HL-60 (cell line): ENCODE results near the gene ATP8B4.

Experiments used
- CTCF ChIP-seq: IDR thresholded peaks from one replicate; pipeline ENCODE4 v1.5.1; 2011; ENCODE audit warnings: low read length, control low read depth, inconsistent platforms; ENCODE audit not compliant: insufficient read depth
- POLR2AphosphoS5 ChIP-seq: IDR thresholded peaks from 2 replicates; pipeline ENCODE4 v1.6.1; 2012; ENCODE audit warnings: low read depth
- SPI1 ChIP-seq: IDR thresholded peaks from 2 replicates; pipeline ENCODE4 v1.6.1; 2012; ENCODE audit warnings: low read depth, mild to moderate bottlenecking, borderline replicate concordance
- TF ChIP-seq, protein P1 (sequence below): IDR thresholded peaks from 2 replicates; pipeline ENCODE4 v1.6.1; 2012; ENCODE audit warnings: low read depth; ENCODE audit not compliant: insufficient replicate concordance

- TF ChIP-seq CTCF (peak; percentile 7), POLR2AphosphoS5 (no peak; the same call in none of the 2 replicates), SPI1 (no peak)
- TF ChIP-seq, protein P1, sequence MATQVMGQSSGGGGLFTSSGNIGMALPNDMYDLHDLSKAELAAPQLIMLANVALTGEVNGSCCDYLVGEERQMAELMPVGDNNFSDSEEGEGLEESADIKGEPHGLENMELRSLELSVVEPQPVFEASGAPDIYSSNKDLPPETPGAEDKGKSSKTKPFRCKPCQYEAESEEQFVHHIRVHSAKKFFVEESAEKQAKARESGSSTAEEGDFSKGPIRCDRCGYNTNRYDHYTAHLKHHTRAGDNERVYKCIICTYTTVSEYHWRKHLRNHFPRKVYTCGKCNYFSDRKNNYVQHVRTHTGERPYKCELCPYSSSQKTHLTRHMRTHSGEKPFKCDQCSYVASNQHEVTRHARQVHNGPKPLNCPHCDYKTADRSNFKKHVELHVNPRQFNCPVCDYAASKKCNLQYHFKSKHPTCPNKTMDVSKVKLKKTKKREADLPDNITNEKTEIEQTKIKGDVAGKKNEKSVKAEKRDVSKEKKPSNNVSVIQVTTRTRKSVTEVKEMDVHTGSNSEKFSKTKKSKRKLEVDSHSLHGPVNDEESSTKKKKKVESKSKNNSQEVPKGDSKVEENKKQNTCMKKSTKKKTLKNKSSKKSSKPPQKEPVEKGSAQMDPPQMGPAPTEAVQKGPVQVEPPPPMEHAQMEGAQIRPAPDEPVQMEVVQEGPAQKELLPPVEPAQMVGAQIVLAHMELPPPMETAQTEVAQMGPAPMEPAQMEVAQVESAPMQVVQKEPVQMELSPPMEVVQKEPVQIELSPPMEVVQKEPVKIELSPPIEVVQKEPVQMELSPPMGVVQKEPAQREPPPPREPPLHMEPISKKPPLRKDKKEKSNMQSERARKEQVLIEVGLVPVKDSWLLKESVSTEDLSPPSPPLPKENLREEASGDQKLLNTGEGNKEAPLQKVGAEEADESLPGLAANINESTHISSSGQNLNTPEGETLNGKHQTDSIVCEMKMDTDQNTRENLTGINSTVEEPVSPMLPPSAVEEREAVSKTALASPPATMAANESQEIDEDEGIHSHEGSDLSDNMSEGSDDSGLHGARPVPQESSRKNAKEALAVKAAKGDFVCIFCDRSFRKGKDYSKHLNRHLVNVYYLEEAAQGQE: no peak
These were observed 286.5 kb downstream of the ATP8B4 start for GRCh38 chr15:49832511-49832910.
